B cell (primary cell): ENCODE measurements around the gene SETDB2.

Experiments
- EZH2 ChIP-seq: IDR thresholded peaks from 2 replicates; pipeline ENCODE4 v1.6.1; 2012; ENCODE audit warnings: borderline replicate concordance, low read depth, mild to moderate bottlenecking, moderate library complexity, low read length; ENCODE audit not compliant: insufficient read depth, poor library complexity, severe bottlenecking
- TF ChIP-seq, protein P1 (sequence below): fragments of 200-600 bp; IDR thresholded peaks from one replicate; pipeline ENCODE4 v1.8.0; 2022; ENCODE audit warnings: antibody characterized with exemption, mild to moderate bottlenecking

GRCh38 chr13:49395878-49396380, 48.1 kb upstream of the SETDB2 start:
- TF ChIP-seq, protein P1, sequence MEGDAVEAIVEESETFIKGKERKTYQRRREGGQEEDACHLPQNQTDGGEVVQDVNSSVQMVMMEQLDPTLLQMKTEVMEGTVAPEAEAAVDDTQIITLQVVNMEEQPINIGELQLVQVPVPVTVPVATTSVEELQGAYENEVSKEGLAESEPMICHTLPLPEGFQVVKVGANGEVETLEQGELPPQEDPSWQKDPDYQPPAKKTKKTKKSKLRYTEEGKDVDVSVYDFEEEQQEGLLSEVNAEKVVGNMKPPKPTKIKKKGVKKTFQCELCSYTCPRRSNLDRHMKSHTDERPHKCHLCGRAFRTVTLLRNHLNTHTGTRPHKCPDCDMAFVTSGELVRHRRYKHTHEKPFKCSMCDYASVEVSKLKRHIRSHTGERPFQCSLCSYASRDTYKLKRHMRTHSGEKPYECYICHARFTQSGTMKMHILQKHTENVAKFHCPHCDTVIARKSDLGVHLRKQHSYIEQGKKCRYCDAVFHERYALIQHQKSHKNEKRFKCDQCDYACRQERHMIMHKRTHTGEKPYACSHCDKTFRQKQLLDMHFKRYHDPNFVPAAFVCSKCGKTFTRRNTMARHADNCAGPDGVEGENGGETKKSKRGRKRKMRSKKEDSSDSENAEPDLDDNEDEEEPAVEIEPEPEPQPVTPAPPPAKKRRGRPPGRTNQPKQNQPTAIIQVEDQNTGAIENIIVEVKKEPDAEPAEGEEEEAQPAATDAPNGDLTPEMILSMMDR = no peak
- TF ChIP-seq EZH2 = no peak
